GM23338 (cell line): Measurements from ENCODE around the gene DUSP18. TPM values are rescaled to one million over a fixed set of nuclear protein-coding genes. Genes with fewer than 3 reads are reported as not detected.

Experiments
- ATAC-seq: fragments of 200-7000 bp; cut with Tn5 transposase; 3 replicates; pipeline ENCODE4 v1.9.1; 2020
- DNase-seq: peaks from one replicate; pipeline ENCODE4 v3.0.0-alpha.2; 2015; ENCODE audit warnings: low spot score
- H2AFZ ChIP-seq: fragments of 200-600 bp; sonication (generic); 2 replicates; pipeline ENCODE4 v1.8.0; 2016; ENCODE audit warnings: antibody characterized with exemption, mild to moderate bottlenecking, moderate library complexity
- H3F3A ChIP-seq: fragments of 200-600 bp; sonication (generic); replicated peaks from 2 replicates; pipeline ENCODE4 v1.8.0; 2017; ENCODE audit warnings: antibody characterized with exemption, mixed run types, low read depth
- H3K27ac ChIP-seq: fragments of 200-600 bp; sonication (generic); 2 replicates; pipeline ENCODE4 v1.6.1; 2016; ENCODE audit warnings: low read depth
- H3K27me3 ChIP-seq: fragments of 200-600 bp; sonication (generic); 2 replicates; pipeline ENCODE4 v1.8.0; 2016; ENCODE audit warnings: mild to moderate bottlenecking, mixed run types, moderate library complexity; ENCODE audit not compliant: insufficient read depth
- H3K36me3 ChIP-seq: fragments of 200-600 bp; sonication (generic); 2 replicates; pipeline ENCODE4 v1.8.0; 2016; ENCODE audit warnings: mild to moderate bottlenecking; ENCODE audit not compliant: insufficient read depth
- H3K4me1 ChIP-seq: fragments of 200-600 bp; sonication (generic); 2 replicates; pipeline ENCODE4 v1.8.0; 2016; ENCODE audit warnings: mild to moderate bottlenecking, moderate library complexity; ENCODE audit not compliant: insufficient read depth
- H3K4me2 ChIP-seq: fragments of 200-600 bp; sonication (generic); 2 replicates; pipeline ENCODE4 v1.7.1; 2017; ENCODE audit warnings: mixed run types
- H3K4me3 ChIP-seq: fragments of 200-600 bp; sonication (generic); 2 replicates; pipeline ENCODE4 v1.6.1; 2016; ENCODE audit warnings: mixed run types
- H3K79me2 ChIP-seq: fragments of 200-600 bp; sonication (generic); replicated peaks from 2 replicates; pipeline ENCODE4 v1.8.0; 2017; ENCODE audit warnings: mild to moderate bottlenecking; ENCODE audit not compliant: insufficient read depth
- H3K9me2 ChIP-seq: fragments of 200-600 bp; sonication (generic); 2 replicates; pipeline ENCODE4 v1.8.0; 2017; ENCODE audit not compliant: insufficient read depth
- H4K20me1 ChIP-seq: fragments of 200-600 bp; sonication (generic); replicated peaks from 2 replicates; pipeline ENCODE4 v1.8.0; 2017; ENCODE audit warnings: mild to moderate bottlenecking; ENCODE audit not compliant: insufficient read depth
- H3K27ac Mint-ChIP-seq: 2 replicates; pipeline ENCODE4 v1.8.0; 2020; ENCODE audit warnings: inconsistent platforms, mild to moderate bottlenecking, moderate library complexity, mixed read lengths
- H3K27me3 Mint-ChIP-seq: 3 replicates; pipeline ENCODE4 v1.8.0; 2022; ENCODE audit warnings: low read depth, mild to moderate bottlenecking, moderate library complexity, mixed read lengths, inconsistent platforms; ENCODE audit not compliant: insufficient read depth, poor library complexity
- H3K36me3 Mint-ChIP-seq: 3 replicates; pipeline ENCODE4 v1.8.0; 2021; ENCODE audit warnings: low read depth, mild to moderate bottlenecking, inconsistent platforms, moderate library complexity, mixed read lengths
- H3K4me1 Mint-ChIP-seq: 3 replicates; pipeline ENCODE4 v1.8.0; 2020; ENCODE audit warnings: mild to moderate bottlenecking, inconsistent platforms, mixed read lengths
- H3K4me3 Mint-ChIP-seq: 3 replicates; pipeline ENCODE4 v1.8.0; 2021; ENCODE audit warnings: moderate library complexity, mild to moderate bottlenecking, inconsistent platforms, mixed read lengths
- H3K9me3 Mint-ChIP-seq: 3 replicates; pipeline ENCODE4 v1.8.0; 2020; ENCODE audit warnings: moderate library complexity, mild to moderate bottlenecking, inconsistent platforms, mixed read lengths
- CREB1 ChIP-seq: fragments of 250-450 bp; sonication (Bioruptor Pico); IDR thresholded peaks from 2 replicates; pipeline ENCODE4 v1.5.0; 2020; ENCODE audit warnings: low read depth, mild to moderate bottlenecking, moderate library complexity
- CTCF ChIP-seq, 2 experiments: fragments of 200-600 bp in 1 of 2; sonication (generic) in 1 of 2; conservative IDR thresholded peaks; 2 replicates each; pipeline versions ENCODE4 v1.5.1 to v1.6.1; 2016 to 2017; ENCODE audit warnings: antibody characterized with exemption in 2 of 2, low read depth in 2 of 2, mild to moderate bottlenecking in 2 of 2, moderate library complexity in 1 of 2
- ETS1 ChIP-seq: IDR thresholded peaks from 2 replicates; pipeline ENCODE4 v1.6.1; 2016; ENCODE audit warnings: antibody characterized with exemption
- EZH2 ChIP-seq: fragments of 200-600 bp; sonication (generic); IDR thresholded peaks from one replicate; pipeline ENCODE4 v1.8.0; 2017; ENCODE audit warnings: antibody characterized with exemption, mild to moderate bottlenecking, low read depth; ENCODE audit not compliant: unreplicated experiment
- EZH2phosphoT487 ChIP-seq: fragments of 200-600 bp; sonication (generic); IDR thresholded peaks from one replicate; pipeline ENCODE4 v1.8.1; 2018; ENCODE audit warnings: antibody characterized with exemption; ENCODE audit not compliant: unreplicated experiment
- JUNB ChIP-seq: IDR thresholded peaks from one replicate; pipeline ENCODE4 v1.6.1; 2016; ENCODE audit warnings: antibody characterized with exemption; ENCODE audit not compliant: unreplicated experiment
- NANOG ChIP-seq: IDR thresholded peaks from 2 replicates; pipeline ENCODE4 v1.6.1; 2016; ENCODE audit warnings: antibody characterized with exemption, borderline replicate concordance
- POLR2AphosphoS5 ChIP-seq: IDR thresholded peaks from 2 replicates; pipeline ENCODE4 v1.6.1; 2016; ENCODE audit warnings: antibody characterized with exemption, low read depth
- REST ChIP-seq: IDR thresholded peaks from one replicate; pipeline ENCODE4 v1.6.1; 2018; ENCODE audit warnings: antibody characterized with exemption; ENCODE audit not compliant: unreplicated experiment
- STAT1 ChIP-seq: IDR thresholded peaks from one replicate; pipeline ENCODE4 v1.6.1; 2016; ENCODE audit warnings: antibody characterized with exemption; ENCODE audit not compliant: unreplicated experiment
- ZNF114 ChIP-seq: fragments of 250-450 bp; sonication (Bioruptor Pico); IDR thresholded peaks from 2 replicates; pipeline ENCODE4 v1.5.0; 2020; ENCODE audit warnings: mild to moderate bottlenecking, moderate library complexity
- ZNF331 ChIP-seq: fragments of 250-450 bp; sonication (Bioruptor Pico); IDR thresholded peaks from 2 replicates; pipeline ENCODE4 v1.5.0; 2020; ENCODE audit warnings: low read depth, mild to moderate bottlenecking, moderate library complexity
- ZNF462 ChIP-seq: fragments of 250-450 bp; sonication (Bioruptor Pico); IDR thresholded peaks from 2 replicates; pipeline ENCODE4 v1.5.0; 2020; ENCODE audit warnings: mild to moderate bottlenecking, moderate library complexity
- polyA plus RNA-seq: library from polyadenylated mRNA; unstranded; fragments of >200 nt; fragmentation: Nextera tagmentation; extraction: Ambion mirVana; gene quantifications from 2 replicates; pipeline ENCODE4 v1.2.1, GENCODE V29; 2016
- total RNA-seq: library from RNA; depleted of rRNA; stranded (reverse); fragments of >200 nt; shearing (Covaris generic); gene quantifications from 2 replicates; pipeline ENCODE4 v1.2.3, GENCODE V29; 2014

DUSP18 gene
- total and polyA plus RNA-seq, 2 experiments from 2014 or later = 2.2 to 2.7 TPM

- Mint-ChIP-seq H3K4me3 (no peak overlapping the region), H3K4me1 (peaks cover 6% of the 10 kb centered on the region), H3K27ac (no peak overlapping the region), H3K36me3 (peaks cover 6% of the 10 kb centered on the region; the same call in 1 of the 3 replicates), H3K9me3 (peaks cover 3% of the 10 kb centered on the region; the same call in 1 of the 3 replicates), H3K27me3 (peaks cover 13% of the 10 kb centered on the region)
- DNase-seq (no peak), ATAC-seq (no peak)
- 0 out of 2 replicates have a peak, but pooled peaks cover 2% of the 10 kb centered on the region for H3F3A ChIP-seq
- H3K27ac ChIP-seq = no peak overlapping the region
- no peak overlapping the region for H2AFZ ChIP-seq
- no peaks in the 10 kb centered on the region for H3K4me1 ChIP-seq
- H3K79me2 ChIP-seq = no peaks in the 10 kb centered on the region
- TF ChIP-seq POLR2AphosphoS5 (no peak), NANOG (no peak), EZH2phosphoT487 (no peak), JUNB (no peak), STAT1 (no peak), REST (no peak), CTCF (conservative IDR thresholded peaks at IDR 0.05; ENCODE audit: low read depth in 2 of 2) (no peak), EZH2 (no peak), ZNF462 (CRISPR knock-in tag) (no peak), ZNF331 (no peak), CREB1 (CRISPR knock-in tag) (no peak), ETS1 (no peak), ZNF114 (CRISPR knock-in tag) (no peak)
- H3K4me2 ChIP-seq = no peak overlapping the region
- no peaks in the 10 kb centered on the region for H3K9me2 ChIP-seq
- no peaks in the 10 kb centered on the region for H3K27me3 ChIP-seq
- H4K20me1 ChIP-seq = no peaks in the 10 kb centered on the region
- H3K4me3 ChIP-seq = no peak overlapping the region
- no peaks in the 10 kb centered on the region; the same call in 1 of the 2 replicates for H3K36me3 ChIP-seq
These were observed 17.1 kb downstream of the DUSP18 start for GRCh38 chr22:30650508-30651116.
